OCI-LY1 (cell line): Measurements from ENCODE around the gene TCF3.

ENCODE experiments used
- H2AFZ ChIP-seq: fragments of 200-600 bp; sonication (generic), shearing (Covaris generic); 2 replicates; pipeline ENCODE4 v1.6.0; 2014; ENCODE audit warnings: antibody characterized with exemption, mild to moderate bottlenecking, low read length
- H3F3A ChIP-seq: fragments of 200-600 bp; sonication (generic), shearing (Covaris generic); 2 replicates; pipeline ENCODE4 v1.6.0; 2014; ENCODE audit warnings: mild to moderate bottlenecking, antibody characterized with exemption, low read length, moderate library complexity; ENCODE audit not compliant: insufficient read depth
- H3K27ac ChIP-seq: fragments of 200-600 bp; sonication (generic); 2 replicates; pipeline ENCODE4 v1.5.1; 2014; ENCODE audit warnings: low read length, mixed run types, mild to moderate bottlenecking, low read depth; ENCODE audit not compliant: poor library complexity, severe bottlenecking
- H3K27me3 ChIP-seq: fragments of 200-600 bp; sonication (generic); 2 replicates; pipeline ENCODE4 v1.6.0; 2014; ENCODE audit warnings: antibody characterized with exemption, mild to moderate bottlenecking, low read length, moderate library complexity; ENCODE audit not compliant: insufficient read depth
- H3K36me3 ChIP-seq: fragments of 200-600 bp; sonication (generic); 2 replicates; pipeline ENCODE4 v1.6.1; 2014; ENCODE audit warnings: mild to moderate bottlenecking, antibody characterized with exemption, low read length, moderate library complexity, mixed read lengths; ENCODE audit not compliant: insufficient read depth
- H3K4me1 ChIP-seq: fragments of 200-600 bp; sonication (generic); 2 replicates; pipeline ENCODE4 v1.5.1; 2014; ENCODE audit warnings: mild to moderate bottlenecking, low read length, moderate library complexity; ENCODE audit not compliant: insufficient read depth, severe bottlenecking
- H3K4me2 ChIP-seq: fragments of 200-600 bp; sonication (generic), shearing (Covaris generic); 2 replicates; pipeline ENCODE4 v1.6.1; 2014; ENCODE audit warnings: low read length
- H3K4me3 ChIP-seq: fragments of 200-600 bp; sonication (generic); 2 replicates; pipeline ENCODE4 v1.5.1; 2014; ENCODE audit warnings: low read length, low read depth, mild to moderate bottlenecking, mixed read lengths; ENCODE audit not compliant: poor library complexity, severe bottlenecking
- H3K79me2 ChIP-seq: fragments of 200-600 bp; shearing (Covaris generic); 2 replicates; pipeline ENCODE4 v1.6.1; 2016; ENCODE audit warnings: mixed run types, low read length, mixed read lengths; ENCODE audit not compliant: insufficient read depth
- H3K9ac ChIP-seq: fragments of 200-600 bp; sonication (generic), shearing (Covaris generic); 2 replicates; pipeline ENCODE4 v1.6.1; 2014; ENCODE audit warnings: mild to moderate bottlenecking, low read length, mixed read lengths
- H3K9me2 ChIP-seq: fragments of 200-600 bp; sonication (generic), shearing (Covaris generic); 2 replicates; pipeline ENCODE4 v1.6.1; 2014; ENCODE audit warnings: low read depth, mild to moderate bottlenecking, low read length, mixed read lengths
- H3K9me3 ChIP-seq: fragments of 200-600 bp; shearing (Covaris generic); 2 replicates; pipeline ENCODE4 v1.6.1; 2014; ENCODE audit warnings: low read length, mixed read lengths
- H4K20me1 ChIP-seq: fragments of 200-600 bp; sonication (generic), shearing (Covaris generic); 2 replicates; pipeline ENCODE4 v1.6.0; 2016; ENCODE audit warnings: mild to moderate bottlenecking, low read length; ENCODE audit not compliant: insufficient read depth
- EZH2 ChIP-seq: fragments of 200-600 bp; sonication (generic), shearing (Covaris generic); IDR thresholded peaks from 2 replicates; pipeline ENCODE4 v1.8.0; 2017; ENCODE audit warnings: borderline replicate concordance, mixed run types, mild to moderate bottlenecking, antibody characterized with exemption, low read length, moderate library complexity, mixed read lengths
- TF ChIP-seq, protein P1 (sequence below): fragments of 200-600 bp; sonication (generic), shearing (Covaris generic); IDR thresholded peaks from 2 replicates; pipeline ENCODE4 v1.5.1; 2017; ENCODE audit warnings: mild to moderate bottlenecking, antibody characterized with exemption, low read length, moderate library complexity, mixed read lengths

TCF3 gene

DNA sequence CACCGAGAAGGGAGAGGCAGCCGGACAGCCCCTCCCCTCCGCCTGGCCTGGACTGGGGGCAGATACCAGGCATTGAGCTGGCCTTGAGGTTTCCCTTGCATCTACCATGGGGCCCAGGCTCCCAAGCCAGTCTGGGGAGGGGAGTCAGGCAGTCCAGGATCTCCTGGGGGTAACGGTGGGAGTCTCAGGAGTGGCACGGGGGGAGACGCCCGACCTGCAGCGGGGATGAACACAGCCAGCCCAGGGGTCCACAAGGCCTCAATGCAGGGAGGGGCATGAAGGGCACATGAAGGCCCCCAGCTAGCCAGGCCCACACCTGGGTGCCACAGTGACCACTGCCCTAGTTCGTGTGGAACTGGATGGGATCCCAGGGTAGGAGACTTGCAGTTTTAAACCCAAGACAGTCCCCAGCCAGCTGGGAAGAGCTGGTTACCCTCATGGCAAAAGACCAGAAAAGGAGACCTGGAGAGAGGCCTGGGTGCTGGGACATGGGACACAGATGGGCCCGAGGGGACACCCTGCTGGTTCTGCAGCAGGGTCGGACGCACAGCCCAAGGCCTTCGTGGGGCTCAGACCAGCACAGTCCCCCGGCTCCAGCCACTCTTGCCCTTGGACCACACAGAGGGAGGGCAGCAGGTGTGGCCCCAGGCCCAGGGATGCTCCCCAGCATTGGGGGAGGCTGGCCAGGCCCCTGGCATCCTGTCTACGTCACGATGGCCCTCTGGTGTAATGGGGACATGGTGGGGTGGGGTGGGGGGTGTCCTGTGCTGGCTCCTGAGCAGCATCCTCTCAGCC is 42.5 kb downstream of the TCF3 start:
- no peaks in the 10 kb centered on the region for H3K27me3 ChIP-seq
- no peak overlapping the region for H2AFZ ChIP-seq
- H3K4me3 ChIP-seq = no peak overlapping the region
- H3K27ac ChIP-seq = peak overlapping the region; percentile 93
- H3K79me2 ChIP-seq = peaks cover 1% of the 10 kb centered on the region
- H3K9ac ChIP-seq = no peak overlapping the region
- peaks cover 21% of the 10 kb centered on the region; the same call in 1 of the 2 replicates for H3F3A ChIP-seq
- H3K4me2 ChIP-seq = no peak overlapping the region
- H3K4me1 ChIP-seq = peaks cover 33% of the 10 kb centered on the region
- H3K9me3 ChIP-seq = no peaks in the 10 kb centered on the region
- no peaks in the 10 kb centered on the region for H4K20me1 ChIP-seq
- no peak for TF ChIP-seq EZH2
- TF ChIP-seq, protein P1, sequence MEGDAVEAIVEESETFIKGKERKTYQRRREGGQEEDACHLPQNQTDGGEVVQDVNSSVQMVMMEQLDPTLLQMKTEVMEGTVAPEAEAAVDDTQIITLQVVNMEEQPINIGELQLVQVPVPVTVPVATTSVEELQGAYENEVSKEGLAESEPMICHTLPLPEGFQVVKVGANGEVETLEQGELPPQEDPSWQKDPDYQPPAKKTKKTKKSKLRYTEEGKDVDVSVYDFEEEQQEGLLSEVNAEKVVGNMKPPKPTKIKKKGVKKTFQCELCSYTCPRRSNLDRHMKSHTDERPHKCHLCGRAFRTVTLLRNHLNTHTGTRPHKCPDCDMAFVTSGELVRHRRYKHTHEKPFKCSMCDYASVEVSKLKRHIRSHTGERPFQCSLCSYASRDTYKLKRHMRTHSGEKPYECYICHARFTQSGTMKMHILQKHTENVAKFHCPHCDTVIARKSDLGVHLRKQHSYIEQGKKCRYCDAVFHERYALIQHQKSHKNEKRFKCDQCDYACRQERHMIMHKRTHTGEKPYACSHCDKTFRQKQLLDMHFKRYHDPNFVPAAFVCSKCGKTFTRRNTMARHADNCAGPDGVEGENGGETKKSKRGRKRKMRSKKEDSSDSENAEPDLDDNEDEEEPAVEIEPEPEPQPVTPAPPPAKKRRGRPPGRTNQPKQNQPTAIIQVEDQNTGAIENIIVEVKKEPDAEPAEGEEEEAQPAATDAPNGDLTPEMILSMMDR = no peak
- H3K9me2 ChIP-seq = no peaks in the 10 kb centered on the region
- H3K36me3 ChIP-seq = peaks cover 56% of the 10 kb centered on the region

DNA sequence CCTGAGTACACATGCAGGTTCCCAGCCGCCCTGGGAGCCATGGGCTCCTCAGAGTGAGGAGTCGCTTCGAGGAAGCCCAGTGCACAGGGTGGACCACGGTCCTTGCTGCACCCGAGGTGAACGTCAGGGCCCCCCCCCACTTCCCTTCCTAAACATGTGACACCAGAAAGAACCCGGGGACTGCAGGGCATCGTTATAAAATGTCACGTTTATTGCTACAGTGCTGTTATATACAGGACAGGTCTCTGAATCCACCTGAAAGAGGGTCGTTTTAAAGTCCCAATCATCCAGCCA is 43.4 kb downstream of the TCF3 start:
- H3K79me2 ChIP-seq = peaks cover 10% of the 10 kb centered on the region
- H3K9me2 ChIP-seq = no peaks in the 10 kb centered on the region
- no peaks in the 10 kb centered on the region for H3K27me3 ChIP-seq
- H3F3A ChIP-seq = peaks cover 21% of the 10 kb centered on the region; the same call in 1 of the 2 replicates
- peak overlapping the region; percentile 93 for H3K27ac ChIP-seq
- H3K9ac ChIP-seq = no peak overlapping the region
- H4K20me1 ChIP-seq = no peaks in the 10 kb centered on the region
- H3K4me1 ChIP-seq = peaks cover 40% of the 10 kb centered on the region
- no peaks in the 10 kb centered on the region for H3K9me3 ChIP-seq
- H3K36me3 ChIP-seq = peaks cover 51% of the 10 kb centered on the region
- H2AFZ ChIP-seq = no peak overlapping the region
- H3K4me2 ChIP-seq = no peak overlapping the region
- no peak overlapping the region for H3K4me3 ChIP-seq
- TF ChIP-seq, protein P1 = no peak
- no peak for TF ChIP-seq EZH2

DNA sequence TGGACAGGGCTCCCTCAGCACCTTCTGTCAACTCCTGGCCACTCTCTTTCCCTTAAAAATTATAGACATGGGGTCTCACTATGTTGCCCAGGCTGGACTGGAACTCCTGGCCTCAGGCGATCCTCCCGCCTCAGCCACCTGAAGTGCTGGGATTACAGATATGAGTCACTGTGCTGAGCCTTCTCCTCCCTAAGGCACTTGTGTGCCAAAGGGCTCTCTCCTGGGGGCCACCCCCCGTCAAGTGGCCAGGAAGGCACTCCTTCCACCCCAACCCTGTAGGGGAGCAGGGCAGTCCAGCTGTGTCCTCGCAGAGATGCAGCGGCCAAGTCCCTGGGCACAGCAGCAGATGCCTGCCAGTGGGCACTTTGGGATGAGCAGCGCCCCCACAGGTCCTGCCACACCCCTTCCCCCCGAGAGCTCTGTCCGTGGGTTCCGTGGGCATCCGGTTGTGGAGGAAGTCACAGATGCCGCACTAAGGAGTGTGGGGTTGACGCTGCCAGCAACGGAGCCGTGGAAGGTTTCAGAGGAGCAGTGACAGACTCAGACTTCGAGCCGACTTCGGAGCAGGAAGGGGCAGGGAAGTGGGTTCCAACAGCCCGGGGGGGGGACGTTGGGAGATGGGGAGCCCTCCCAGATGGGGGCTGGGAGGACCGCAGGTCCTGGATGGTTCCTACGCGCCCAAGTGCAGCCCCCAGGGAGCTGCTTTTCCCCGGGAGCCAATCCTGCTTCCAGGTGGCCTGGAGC is 43.9 kb downstream of the TCF3 start:
- Histone ChIP-seq H3K27ac (peak overlapping the region; percentile 93), H3K4me3 (no peak overlapping the region), H3K79me2 (peaks cover 15% of the 10 kb centered on the region), H4K20me1 (no peaks in the 10 kb centered on the region), H3K9me2 (no peaks in the 10 kb centered on the region), H3K27me3 (no peaks in the 10 kb centered on the region), H3K4me2 (no peak overlapping the region), H3K9ac (no peak overlapping the region), H3K9me3 (no peaks in the 10 kb centered on the region), H2AFZ (no peak overlapping the region), H3K36me3 (peaks cover 49% of the 10 kb centered on the region), H3K4me1 (peaks cover 45% of the 10 kb centered on the region), H3F3A (peaks cover 21% of the 10 kb centered on the region; the same call in 1 of the 2 replicates)
- TF ChIP-seq, protein P1 = peak; percentile 25; the same call in 1 of the 2 replicates
- TF ChIP-seq EZH2 = no peak
